Activated T-cell treated with anti-CD3 and anti-CD28 coated beads for 48 hours (primary cell): Measurements from ENCODE around the gene MLXIP.
A peak's percentile ranks its signal among the peaks of the same experiment; 100 is the strongest.

Source experiments
- DNase-seq: peaks from one replicate; pipeline ENCODE4 v3.0.0-alpha.2; 2020; ENCODE audit warnings: low read depth

Gene MLXIP

DNA sequence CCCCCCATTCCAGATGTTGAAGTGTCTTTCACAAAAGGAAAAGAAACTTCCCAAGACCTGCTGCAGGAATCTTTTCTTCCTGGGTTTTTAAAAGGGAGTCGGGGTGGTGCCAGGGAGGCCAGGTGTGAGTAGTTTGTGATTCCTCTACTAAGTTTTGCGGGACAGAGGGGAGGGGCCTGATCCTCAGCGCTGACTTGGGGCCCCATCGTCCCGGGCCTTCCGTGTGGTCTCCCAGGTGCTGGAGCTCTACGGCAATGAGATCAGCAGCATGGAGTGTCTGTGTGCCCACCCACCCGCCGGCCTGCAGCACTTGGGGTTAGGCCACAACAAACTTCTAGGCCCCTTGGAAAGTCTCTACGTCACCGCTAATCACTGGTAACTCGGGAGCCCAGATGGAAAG is 108.9 kb downstream of the MLXIP start:
- DNase-seq: no peak

DNA sequence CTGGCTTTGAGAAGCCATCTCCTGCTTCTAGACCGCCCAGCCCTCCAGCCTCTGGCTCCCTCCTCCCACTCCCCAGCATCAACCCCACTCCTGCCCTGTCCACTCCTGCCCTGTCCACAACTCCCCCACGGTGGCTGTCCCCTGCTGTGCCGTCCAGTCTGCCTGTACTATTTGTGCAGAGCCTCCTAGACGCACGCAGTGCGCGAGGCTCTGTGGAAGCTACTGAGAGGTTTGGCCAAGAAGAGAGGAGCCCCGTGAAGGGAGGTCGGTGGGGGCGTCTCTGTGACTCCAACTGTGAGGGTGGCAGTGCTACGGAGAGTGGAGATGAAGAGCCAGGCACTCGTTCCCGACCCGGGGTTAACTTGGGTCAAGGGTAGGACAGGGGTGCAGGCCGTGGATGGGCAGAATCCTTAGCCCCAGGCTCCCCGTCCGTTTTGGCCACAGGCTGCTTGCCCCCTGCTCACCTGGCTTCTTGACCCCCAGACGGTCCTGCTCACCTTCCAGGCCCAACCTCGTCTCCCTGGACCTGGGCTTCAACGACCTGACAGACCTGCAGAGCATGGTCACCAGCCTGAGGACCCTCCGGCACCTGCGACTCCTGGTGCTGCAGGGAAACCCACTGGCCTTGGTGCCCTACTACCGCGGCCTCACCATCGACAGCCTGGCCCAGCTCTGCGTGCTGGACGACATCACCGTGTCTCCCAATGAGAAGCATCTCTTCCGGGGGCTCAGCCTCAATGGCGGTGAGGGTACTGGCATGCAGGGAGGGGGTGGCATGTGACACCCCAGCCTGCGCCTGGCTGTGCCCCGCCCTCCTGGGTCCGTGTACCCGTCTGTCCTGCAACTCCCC is 111.3 kb downstream of the MLXIP start:
- no peak for DNase-seq

DNA sequence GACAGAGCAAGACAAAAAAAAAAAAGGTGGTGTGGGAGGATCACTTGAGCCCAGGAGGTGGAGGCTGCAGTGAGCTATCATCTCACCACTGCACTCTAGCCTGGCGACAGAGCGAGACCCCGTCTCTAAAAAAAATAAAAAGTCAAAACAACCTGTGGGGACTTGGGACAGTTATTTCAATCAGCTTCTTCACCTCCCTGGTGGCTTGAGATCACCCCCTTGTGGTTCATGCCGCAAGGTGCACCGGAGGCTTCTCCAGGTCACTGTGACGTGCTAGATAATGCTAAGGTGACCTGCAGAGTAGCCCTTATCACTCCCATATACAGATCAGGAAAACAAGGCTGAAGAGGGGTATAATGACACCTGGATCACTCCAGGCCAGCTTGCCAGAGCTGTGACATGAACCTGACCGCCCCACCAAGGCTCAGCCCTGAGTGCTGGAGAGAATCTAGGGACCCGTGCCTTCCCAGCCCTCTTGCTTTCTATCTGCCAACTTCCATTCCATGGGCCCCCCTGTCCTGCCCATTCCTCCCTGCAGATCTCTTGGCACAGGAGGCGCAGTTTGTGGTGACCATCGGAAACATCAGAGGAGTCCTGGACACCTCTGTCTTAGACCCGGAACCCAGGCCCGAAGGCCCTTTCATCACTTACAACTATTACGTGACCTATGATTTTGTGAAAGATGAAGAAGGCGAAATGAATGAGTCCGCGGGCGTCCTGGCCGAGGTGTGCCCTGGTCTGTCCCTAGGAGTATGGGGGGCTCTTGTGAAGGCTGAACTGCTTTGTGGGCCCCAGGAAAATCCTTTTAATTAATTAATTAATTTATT is 112.5 kb downstream of the MLXIP start:
- DNase-seq: peak; percentile 63

DNA sequence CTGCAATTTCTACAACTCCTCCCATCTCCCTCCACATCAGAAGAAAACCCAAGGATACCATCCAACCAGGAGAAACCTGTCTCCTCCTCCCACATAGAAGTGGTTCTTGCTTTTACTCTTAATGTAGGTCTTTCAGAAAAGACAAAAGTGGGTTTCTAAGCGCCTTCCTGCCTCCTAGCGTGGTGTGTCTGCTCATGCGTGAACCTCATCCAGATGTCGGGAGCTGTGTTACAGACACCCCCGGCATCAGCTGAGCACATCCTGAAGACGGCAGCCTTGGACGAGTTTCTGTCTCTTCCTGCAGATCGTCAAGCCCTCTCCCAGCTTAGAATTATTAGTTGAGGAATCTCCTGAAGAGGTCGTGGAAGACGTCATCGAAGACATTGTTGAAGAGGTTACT is 113.9 kb downstream of the MLXIP start:
- DNase-seq: no peak

DNA sequence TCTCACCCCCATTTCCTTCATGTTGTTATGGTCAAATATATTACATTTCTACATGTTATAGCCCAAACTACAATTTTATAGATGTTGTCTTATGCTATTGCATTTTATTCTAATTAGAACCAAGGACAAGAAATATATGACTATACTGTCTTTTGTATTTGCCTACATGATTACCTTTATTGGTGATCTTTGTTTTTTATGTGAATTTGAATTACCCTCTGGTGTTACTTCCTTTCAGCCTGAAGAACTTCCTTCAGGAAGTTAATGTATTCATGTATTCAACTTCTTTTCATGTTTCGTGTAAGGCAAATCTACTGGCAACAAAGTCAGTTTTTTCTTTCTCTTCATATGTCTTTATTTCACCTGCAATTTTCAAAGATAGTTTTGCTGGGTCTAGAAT is 116.2 kb downstream of the MLXIP start:
- no peak for DNase-seq

DNA sequence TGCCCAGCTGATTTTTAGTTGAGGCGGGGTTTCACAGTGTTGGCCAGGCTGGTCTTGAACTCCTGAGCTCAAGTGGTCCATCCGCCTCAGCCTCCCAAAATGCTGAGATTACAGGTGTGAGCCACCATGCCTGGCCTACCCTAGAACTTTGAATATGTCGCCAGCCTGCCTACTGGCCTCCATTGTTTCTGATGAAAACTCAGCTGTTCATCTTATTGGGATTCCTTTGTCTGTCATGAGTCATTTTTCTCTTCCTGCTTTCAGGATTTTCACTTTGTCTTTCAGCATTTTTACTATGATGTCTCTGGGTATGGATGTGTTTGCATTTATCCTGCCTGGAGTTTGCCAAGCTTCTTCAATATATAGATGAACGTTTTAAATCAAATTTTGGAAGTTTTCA is 116.8 kb downstream of the MLXIP start:
- DNase-seq: no peak
